GM18520 (cell line): ENCODE results near the gene SLC36A1.
"Not testable (repeated sequence)": the region's sequence is repeated elsewhere in the genome, so short reads cannot be mapped to it uniquely, and the experiment has no call there.

ENCODE experiments used
- ATAC-seq: cut with Tn5 transposase; IDR thresholded peaks from one replicate; pipeline ENCODE4 v1.9.1; 2021; ENCODE audit not compliant: unreplicated experiment

The SLC36A1 gene

DNA sequence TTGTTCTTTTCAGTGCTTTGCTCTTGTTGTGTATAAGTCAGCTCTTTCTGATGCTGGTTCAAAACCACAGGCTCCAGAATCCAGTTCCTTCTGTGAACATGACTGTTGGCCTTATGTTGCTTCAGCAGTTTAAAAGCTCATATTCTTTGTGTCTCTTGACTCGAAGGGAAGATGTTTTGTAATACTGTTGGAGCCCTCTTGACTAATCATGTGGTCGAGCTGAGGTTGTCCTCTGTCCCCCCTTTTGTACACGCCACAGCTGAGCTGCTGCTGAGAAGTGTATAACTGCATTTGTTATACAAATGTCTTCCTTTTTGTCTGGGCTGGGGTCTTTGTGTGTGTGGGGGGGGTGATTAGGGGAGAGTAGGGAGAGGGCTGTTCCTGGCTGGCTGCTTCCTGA is 35.8 kb downstream of the SLC36A1 start:
- no peak for ATAC-seq

GRCh38 chr5:151483647-151484046 is 36.2 kb downstream of the SLC36A1 start:
- ATAC-seq = no peak

DNA sequence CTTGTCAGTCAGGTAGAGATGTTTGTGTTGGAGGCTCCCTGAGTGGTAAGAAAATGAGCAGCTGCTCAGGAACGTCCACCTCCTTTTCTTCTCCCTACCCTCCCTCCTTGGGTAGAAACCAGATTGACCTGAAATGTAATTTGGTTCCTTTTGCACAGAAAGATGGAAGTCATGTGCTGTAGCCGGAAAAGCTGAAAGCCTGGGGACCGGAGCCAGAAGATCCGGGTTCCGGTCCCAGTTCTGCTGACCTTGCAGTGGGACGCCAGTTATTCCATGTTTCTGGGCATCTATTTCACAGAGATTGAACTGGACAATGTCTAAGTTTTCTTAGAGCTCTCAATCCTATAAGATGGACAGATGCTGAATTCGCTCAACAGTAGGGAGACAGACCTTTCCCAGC is 40.1 kb downstream of the SLC36A1 start:
- ATAC-seq = no peak

GRCh38 chr5:151490627-151491026 is 43.2 kb downstream of the SLC36A1 start:
- no peak for ATAC-seq

- no peak for ATAC-seq
Measured at GRCh38 chr5:151491062-151491461, 43.7 kb downstream of the SLC36A1 start.

DNA sequence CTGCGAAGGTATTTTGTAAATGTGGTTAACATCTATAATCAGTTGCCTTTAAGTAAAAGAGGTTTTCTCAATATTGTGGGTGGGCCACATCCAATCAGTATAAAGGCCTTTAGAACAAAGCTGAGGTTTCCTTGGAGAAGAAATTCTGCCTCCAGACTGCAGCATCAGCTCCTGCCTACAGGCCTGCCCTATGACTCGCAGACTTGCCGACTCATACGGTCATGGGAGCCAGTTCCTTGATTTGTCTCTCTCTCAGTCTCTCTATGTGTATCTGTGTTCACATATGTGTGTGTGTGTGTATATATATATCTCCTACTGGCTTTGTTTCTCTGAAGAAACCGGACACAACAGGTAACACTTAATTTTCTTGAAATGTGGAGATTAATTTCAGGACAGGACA is 45.3 kb downstream of the SLC36A1 start:
- ATAC-seq = no peak

- ATAC-seq = no peak
Measured at GRCh38 chr5:151493665-151494064, 46.3 kb downstream of the SLC36A1 start.

DNA sequence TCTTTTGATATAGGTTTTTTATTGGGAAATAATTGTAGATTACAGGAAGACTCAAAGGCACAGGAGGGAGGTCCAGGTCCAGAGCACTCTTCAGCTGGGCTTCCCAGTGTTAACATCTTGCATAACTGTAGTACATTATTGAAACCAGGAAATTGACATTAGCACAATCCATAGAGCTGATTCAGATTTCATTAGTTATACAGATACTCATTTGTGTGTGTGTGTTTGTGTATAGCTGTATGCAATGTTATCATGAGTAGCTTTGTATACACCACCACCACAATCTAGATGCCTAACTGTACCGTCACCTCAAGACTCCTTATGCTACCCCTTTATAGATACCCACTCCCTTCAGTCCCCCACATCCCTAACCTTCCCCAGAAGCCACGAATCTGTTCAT is 47.9 kb downstream of the SLC36A1 start:
- no peak for ATAC-seq

- no peak for ATAC-seq
Measured at GRCh38 chr5:151496041-151496484, 48.7 kb downstream of the SLC36A1 start.

DNA sequence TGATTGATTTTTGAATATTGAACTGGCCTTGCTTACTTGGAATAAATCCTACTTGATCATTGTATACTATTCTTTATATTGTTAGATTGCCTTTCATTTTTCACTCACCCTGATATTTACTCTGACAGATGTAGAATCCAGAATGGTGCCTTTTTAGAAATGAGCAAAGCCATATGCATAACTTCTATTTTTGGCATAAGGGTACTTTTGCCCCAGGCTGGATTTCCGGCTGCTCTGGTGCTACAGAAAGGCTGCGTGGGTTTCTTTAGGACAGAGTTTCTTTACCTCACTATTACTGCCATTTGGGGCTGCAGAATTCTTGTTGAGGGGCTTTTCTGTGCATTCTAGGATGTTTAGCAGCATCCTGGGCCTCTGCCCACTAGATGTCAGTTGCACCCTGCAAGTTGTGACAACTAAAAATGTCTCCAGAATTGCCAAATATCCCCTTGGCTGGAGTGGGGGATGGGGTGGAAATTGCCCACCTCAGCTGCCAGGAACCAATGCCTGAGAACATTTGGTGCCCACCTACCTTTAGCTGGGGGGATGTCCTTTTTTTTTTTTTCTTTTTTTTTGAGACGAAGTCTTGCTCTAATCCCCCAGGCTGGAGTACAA is 50.1 kb downstream of the SLC36A1 start:
- no peak for ATAC-seq

DNA sequence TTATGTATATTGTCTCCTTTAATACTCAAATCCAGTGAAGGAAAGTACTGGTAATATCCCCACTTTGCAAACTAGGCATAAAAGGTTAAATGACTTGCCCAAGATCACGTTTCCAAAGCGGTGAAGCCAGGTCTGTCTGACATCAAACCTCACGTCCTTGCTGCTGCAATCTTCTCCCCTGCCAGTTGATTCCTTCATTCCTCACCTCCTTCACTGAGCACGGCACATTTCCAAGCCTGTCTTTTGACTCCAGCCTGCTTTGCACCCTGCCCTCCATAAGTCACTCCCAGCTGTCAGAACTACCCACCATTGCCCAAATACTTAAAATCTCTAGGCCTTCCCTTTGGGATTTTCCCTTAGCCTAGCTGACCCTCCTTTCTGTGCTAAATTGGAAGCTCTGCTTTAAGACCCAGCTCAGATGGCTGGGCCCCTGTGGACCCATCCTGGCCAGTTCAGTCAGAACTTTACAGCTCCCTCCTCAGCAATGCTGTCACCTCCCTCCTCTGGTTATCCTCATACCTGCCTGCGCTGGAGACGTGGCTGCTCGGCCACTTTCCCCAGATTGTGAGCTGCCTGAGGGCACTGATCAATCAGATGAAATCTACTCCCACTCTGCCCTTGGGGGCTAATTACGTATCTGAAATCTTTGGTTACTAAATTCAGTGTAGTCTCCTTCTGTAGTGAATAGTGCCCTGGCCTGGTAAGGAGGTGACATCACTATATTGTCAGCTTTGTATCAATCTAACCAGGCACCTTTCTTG is 51.2 kb downstream of the SLC36A1 start:
- ATAC-seq = no peak

DNA sequence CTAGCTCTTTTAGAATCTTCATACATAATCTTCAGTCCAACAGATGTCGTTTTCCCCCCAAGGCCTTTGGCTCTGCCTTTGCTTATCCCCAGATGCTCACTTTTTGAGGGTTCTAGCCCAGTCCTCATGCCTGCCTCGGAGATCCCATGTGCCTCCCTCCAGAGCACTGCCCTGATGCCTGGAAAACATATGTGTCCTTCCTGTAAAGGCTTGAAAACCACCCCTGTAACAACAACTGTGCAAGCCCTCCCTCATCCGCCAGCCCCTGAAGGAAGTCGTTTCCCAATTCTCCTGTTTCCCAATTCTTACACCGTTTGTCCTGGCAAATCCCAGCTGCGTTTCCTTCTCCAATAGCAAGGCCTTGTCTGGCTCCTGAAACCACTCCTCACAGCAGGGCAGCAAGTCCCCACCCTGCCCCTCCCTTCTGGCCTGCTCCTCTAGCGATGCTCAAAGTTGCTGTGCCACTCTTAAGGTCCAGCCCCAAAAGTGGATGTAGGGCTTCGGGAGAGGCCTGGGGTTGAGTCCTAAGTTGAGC is 52.2 kb downstream of the SLC36A1 start:
- no peak for ATAC-seq

DNA sequence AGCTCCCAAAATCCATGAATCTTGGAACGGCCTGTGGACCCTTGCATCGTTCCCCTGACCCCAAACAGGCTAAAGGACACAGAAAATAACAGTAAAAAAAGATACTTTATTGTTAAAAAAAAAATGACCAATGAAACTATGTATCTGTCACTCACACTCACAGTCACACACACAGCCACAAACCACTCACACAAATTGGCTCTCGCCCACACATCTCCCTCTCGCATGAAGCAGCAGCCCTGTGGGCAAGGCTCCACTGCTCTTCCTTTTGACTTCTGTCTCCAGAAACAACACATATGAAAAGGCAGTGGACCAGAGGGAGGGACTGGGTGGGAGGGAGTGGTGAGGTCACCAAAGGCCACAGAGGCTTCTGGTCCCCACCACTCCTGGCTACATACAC is 56.6 kb downstream of the SLC36A1 start:
- ATAC-seq = no peak

- ATAC-seq = not testable (repeated sequence)
Measured at GRCh38 chr5:151508308-151508707, 60.9 kb downstream of the SLC36A1 start.

DNA sequence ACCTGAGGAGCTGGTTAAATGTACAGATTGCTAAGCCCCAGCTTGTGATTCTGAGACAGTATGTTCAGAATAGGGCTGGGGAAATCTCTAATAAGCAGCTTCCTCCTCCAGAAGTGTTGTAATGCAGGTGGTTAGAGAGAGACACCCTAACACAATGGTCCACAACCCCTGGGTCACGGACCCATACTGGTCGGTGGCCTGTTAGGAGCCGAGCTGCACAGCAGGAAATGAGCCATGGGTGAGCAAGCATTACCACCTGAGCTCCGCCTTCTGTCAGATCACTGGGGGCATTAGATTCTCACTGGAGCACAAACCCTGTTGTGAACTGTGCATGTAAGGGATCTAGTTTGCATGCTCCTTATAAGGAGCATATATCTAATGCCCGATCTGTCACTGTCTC is 61.8 kb downstream of the SLC36A1 start:
- no peak for ATAC-seq

- no peak for ATAC-seq
Measured at GRCh38 chr5:151509836-151510235, 62.4 kb downstream of the SLC36A1 start.

DNA sequence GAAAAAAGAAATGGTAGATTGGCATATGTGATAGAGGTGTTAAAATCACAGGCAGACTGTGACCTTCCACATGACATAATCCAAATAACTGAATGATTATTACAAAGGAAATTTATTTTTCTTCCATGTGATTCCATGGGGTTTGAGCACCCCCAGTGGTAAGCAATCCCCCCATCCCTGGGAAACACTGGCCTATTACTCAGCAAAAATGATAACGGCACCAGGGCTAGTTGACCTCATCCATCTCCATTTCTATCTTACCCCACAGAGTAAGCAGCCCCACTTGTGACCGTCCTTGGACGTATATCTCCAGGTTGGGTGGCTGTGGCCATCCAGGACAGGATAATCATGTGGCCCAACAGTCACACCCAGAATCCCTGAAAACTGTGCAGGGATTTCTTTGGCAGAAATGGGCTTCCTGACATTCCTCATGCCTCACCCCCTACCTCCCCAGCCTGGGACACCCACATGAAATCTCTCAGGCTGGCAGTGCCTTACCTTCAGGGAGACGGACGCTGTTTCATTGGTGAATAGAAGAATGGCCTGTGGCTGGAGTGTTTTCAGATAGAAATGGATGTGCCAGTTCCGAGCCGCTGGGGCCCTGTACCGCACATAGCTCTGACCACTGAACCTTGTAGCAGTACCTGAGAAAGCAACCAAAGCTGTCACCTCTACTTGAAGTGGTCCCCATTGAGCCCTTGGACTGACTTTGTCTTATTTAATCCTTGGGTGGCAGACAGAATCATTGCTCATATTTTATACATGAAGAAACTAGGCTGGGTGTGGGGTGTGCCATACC is 69.9 kb downstream of the SLC36A1 start:
- ATAC-seq = no peak

DNA sequence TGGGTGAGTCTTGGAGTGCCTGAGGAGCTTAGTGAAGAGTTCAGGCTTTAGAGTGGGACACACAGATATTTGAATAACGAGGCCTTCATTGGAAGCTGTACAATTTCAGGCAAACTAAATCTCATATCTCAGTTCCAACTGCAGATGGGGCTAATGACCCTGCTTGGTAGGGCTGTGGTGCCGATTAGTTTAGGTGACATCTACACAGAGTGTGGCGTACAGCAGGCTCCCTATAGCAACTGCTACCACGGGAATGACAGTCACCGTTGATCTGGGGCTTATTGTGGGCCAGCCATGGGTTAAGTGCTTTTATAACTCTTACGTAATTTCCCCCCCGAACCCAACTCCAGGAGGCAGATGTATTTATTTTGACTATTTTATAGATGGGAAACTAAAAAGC is 72.9 kb downstream of the SLC36A1 start:
- no peak for ATAC-seq

- no peak for ATAC-seq
Measured at GRCh38 chr5:151522226-151522625, 74.8 kb downstream of the SLC36A1 start.

DNA sequence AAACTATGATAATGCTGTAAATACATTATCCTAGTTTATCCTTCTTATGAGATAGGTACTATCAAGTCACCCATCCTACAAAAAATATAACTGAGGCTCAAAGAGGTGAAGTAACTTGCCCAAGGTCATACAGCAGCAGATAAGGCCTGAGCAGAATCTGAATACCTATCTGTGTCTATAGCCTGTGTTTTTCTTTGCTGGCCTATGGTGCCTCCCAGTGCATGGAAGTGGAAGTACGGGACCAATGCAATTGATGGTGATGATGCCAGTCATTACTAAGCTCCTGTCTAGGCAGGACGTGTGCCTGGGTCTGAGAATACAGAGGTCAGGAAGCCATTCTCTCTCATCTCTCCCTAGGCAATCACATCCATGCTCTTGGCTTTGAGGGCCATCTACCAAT is 75.9 kb downstream of the SLC36A1 start:
- ATAC-seq = peak; percentile 71

GRCh38 chr5:151528153-151528552 is 80.8 kb downstream of the SLC36A1 start:
- no peak for ATAC-seq

DNA sequence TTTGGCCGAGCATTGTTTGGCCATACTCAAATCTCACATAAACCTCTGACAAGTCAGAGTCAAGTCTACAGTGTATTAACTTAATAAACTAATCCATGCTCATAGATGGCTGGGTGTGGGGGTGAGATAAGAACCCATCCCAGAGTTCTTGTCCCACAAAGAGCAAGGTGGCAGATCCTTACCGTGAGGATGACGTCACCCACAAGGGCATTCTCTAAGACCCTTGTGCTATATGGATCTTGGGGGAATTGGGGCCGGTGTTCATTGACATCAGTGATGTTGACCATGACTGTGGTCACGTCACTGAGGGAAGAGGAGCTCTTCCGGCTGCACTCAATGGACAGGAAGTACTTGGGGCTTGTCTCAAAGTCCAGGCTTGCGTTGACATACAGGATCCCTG is 81.6 kb downstream of the SLC36A1 start:
- ATAC-seq = no peak
